HTERT RPE-1 (cell line): ENCODE results near the gene OR7G3.

Experiments
- in situ Hi-C: fragments of 300-500 bp; cut with MboI; formaldehyde crosslinking; loops from 4 replicates; pipeline ENCODE4 v1.14.3; 2020; ENCODE audit warnings: low sequenced_read_pairs

OR7G3 gene

DNA sequence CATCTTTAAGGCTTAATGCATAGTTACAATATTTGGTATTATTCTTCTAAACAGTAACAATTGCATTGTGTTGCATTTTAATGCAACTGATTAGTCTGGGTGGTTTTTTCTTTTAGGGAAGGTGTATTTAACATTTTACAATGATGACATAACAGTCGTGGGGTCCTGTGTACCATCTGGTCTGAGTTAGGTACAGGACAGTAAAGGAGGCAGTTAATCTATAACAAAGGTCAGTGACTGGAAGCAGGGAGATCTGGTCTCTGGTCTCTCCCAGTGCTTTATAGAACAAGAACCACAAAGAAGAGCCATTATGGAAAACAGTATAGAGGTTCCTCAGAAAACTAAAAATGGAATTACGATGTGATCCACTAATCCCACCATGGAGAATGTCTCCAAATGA, 16.8 kb downstream of the OR7G3 start:
- in situ Hi-C loops = no loop called here

DNA sequence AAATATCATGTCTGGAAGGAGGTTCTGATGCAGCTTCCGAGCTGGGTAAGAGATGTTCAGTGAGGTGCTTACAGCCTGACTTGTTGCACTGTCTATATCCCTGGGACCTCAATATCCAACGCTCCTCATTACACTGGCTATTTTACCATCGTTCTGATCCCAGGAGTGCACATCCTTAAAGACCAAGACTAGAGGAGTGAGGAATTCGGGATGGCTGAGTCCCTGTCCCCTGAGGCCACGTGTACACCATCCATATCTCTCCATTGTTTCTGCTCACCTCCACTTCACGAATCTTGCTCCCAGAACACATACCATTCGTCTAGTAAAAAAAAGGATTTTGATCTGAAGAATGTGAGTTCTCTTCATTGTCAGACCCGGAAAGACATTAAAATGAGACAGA, 19.4 kb downstream of the OR7G3 start, which contains the start of gene OR7G2:
OR7G2 (minus strand) TSS at position 101 of the 400 bp plus-strand sequence. CDS start 4,232 bp downstream, outside the sequence.
- in situ Hi-C loops = no loop called here

DNA sequence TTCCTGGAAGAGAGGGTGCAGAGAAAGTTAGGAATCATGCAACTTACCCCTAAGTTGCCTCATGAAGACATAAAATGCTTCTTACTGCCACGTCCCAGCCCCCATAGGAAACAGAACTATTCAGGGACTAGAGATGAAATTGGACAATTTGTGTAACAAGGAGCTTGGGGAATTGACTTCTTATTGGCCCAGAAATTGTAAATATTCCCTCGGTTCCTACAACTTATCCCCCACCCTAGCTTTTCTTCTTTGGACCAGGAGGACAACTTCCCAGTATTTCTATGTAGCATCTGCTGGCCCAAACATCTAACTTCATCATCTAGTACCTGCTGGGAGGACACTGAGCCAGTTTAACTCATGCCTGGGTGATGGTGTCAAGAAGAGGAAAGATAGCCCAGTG, 40.0 kb downstream of the OR7G3 start, which contains the start of gene OR1M1:
OR1M1 (plus strand) TSS at position 301 of the 400 bp plus-strand sequence. CDS start 6,184 bp downstream, outside the sequence.
- in situ Hi-C loops = no loop called here

DNA sequence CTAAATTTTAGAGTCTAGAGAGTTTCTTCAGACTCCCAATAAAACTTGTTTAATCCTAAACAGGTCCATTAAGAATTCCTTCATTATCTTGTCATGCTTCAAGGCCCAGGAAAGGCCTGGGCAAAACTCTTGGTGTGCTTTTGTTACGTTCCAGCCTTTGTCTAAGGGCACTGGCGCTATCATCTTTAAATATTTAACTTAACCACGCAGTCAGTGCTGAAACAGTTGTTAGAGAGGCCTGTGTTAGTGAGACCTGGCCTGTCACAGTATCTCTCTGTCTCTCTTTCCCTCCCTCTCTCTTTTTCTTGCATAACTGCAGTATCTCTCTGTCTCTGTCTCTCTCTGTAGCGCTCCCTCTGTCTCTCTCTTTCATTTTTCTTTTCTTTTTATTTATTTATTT, 48.1 kb downstream of the OR7G3 start:
- in situ Hi-C loops = no loop called here

DNA sequence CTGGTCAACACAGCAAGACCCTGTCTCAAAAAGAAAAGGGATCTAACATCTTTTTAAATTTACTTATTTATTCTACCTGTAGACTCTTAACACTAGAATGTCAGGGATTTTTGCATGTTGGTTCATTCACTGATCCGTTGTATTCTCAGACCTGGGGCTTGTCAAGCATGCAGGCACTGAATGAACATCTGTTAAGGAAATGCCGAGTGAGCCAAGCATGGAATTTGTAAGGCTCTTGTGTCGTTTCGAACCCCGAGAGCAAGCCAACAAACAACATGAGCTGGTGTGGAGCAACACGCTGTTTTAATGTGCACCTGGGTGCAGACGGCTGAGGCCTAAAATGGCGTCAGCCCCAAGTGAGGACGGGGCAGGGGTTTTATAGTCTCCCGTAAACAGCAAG, 49.8 kb downstream of the OR7G3 start:
- in situ Hi-C loops = no loop called here
